C4-2B (cell line): ENCODE results near the gene RESP18.

Experiments
- H3K27ac ChIP-seq: fragments of 450-650 bp; 2 replicates; pipeline ENCODE4 v1.5.1; 2017
- ZFX ChIP-seq: fragments of 450-650 bp; IDR thresholded peaks from 2 replicates; pipeline ENCODE4 v1.6.1; 2017
- TF ChIP-seq, protein P1 (sequence below): fragments of 450-650 bp; conservative IDR thresholded peaks from 2 replicates; pipeline ENCODE4 v1.5.1; 2017; ENCODE audit warnings: mild to moderate bottlenecking

RESP18 gene

GRCh38 chr2:219306047-219306446 is 26.5 kb downstream of the RESP18 start:
- no peak for TF ChIP-seq ZFX
- TF ChIP-seq, protein P1, sequence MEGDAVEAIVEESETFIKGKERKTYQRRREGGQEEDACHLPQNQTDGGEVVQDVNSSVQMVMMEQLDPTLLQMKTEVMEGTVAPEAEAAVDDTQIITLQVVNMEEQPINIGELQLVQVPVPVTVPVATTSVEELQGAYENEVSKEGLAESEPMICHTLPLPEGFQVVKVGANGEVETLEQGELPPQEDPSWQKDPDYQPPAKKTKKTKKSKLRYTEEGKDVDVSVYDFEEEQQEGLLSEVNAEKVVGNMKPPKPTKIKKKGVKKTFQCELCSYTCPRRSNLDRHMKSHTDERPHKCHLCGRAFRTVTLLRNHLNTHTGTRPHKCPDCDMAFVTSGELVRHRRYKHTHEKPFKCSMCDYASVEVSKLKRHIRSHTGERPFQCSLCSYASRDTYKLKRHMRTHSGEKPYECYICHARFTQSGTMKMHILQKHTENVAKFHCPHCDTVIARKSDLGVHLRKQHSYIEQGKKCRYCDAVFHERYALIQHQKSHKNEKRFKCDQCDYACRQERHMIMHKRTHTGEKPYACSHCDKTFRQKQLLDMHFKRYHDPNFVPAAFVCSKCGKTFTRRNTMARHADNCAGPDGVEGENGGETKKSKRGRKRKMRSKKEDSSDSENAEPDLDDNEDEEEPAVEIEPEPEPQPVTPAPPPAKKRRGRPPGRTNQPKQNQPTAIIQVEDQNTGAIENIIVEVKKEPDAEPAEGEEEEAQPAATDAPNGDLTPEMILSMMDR: no peak
- H3K27ac ChIP-seq: no peak overlapping the region

- no peak for TF ChIP-seq ZFX
- TF ChIP-seq, protein P1: no peak
- no peak overlapping the region for H3K27ac ChIP-seq
Measured at GRCh38 chr2:219304223-219304622, 28.3 kb downstream of the RESP18 start.

DNA sequence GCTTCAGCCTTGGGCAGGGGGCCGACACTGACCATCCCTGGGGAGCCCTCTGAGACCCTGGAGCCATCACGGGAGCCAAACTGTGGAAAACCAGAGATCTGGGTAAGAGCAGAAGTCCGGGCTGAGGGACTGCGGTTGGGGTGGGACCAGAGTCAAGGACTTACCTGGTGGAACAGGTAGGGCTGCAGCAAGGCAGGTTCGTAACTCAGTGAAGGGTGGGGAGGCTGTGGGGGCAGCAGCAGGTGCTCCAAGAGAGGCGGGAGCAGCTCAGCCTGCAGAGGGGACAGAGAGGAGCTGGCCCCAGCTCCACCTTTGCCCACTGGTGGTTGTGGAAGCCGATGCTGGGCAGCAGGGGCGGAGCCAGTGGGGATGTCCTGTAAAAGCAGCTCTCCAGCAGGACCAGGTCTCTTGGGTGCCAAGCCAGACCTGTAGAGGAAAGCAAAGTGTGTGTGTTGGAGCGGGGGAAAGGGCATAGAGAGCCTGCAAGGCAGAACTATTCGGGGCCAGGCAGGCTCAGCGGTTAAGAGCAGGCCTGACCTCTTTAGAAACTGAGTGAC is 30.1 kb downstream of the RESP18 start:
- no peak overlapping the region for H3K27ac ChIP-seq
- TF ChIP-seq, protein P1: no peak
- no peak for TF ChIP-seq ZFX

- no peak overlapping the region for H3K27ac ChIP-seq
- TF ChIP-seq, protein P1: no peak
- TF ChIP-seq ZFX: no peak
Measured at GRCh38 chr2:219300022-219300421, 32.5 kb downstream of the RESP18 start.

DNA sequence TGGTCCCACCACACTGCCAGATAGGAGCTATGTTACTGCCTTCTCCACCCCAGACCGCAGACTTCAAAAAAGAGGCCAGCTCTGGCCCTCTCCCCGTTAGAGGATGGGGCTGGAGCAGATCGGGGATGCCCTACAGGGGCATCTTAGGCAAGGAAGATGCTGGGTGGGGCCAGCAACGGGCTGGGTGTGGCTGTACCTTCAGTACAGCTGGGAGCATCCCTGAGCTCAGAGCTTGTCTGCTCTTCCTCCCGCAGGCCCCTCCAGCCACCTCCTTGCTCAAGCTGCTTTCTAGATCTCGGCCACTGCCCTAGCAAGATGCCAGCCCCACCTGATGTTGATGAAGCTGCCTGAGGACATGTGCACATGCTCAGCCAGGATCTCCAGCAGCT is 33.2 kb downstream of the RESP18 start:
- TF ChIP-seq ZFX: no peak
- TF ChIP-seq, protein P1: no peak
- H3K27ac ChIP-seq: no peak overlapping the region

- TF ChIP-seq ZFX: no peak
- TF ChIP-seq, protein P1: peak; percentile 96
- no peak overlapping the region for H3K27ac ChIP-seq
Measured at GRCh38 chr2:219298759-219299371, 33.7 kb downstream of the RESP18 start.

DNA sequence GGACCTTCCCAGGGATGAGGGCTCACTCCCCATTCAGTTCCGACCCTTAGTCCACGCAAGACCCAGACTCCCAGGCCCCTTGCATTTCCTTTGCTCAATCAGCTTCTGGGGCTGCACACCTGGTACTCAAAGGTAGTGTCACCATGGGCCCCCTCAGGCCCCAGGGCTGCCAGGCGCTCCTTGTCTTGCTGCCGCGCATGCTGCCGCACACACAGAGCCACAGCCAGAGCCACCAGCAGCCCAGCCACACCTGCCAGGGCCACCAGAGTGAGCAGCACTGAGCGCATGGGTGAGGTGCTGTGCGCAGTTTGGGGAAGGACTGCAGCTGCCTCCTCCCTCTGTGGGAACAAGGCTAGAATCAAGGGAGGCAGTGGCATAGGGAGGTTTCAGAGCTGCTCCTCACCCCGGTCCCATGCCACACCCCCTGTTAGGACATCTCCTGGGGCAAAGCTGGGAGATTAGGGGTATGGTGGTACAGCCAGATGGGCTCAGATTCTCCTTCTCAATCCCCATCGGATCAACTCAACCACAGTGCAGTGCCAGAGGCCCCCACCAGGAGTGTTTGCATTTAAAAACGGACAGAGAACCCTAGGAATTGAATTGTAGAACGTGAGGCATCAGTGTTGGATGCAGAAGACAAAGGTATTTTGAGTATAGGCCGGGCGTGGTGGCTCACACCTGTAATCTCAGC is 34.6 kb downstream of the RESP18 start:
- no peak overlapping the region for H3K27ac ChIP-seq
- TF ChIP-seq, protein P1: no peak
- TF ChIP-seq ZFX: no peak
